K562 (cell line): Measurements from ENCODE around the gene SPATA13. TPM values are rescaled to one million over a fixed set of nuclear protein-coding genes. Genes with fewer than 3 reads are reported as not detected.

Experiments
- ATAC-seq: fragments of 200-7000 bp; cut with Tn5 transposase; 3 replicates; pipeline ENCODE4 v1.9.1; 2020; ENCODE audit warnings: moderate library complexity
- BruUV-seq: library from RNA; stranded (reverse); fragments of 400-500 nt; replicated peaks from 2 replicates; lab custom pipeline; 2021; lab: Mats Ljungman, UMichigan
- CTCF ChIA-PET: fragments of 300-600 bp; formaldehyde crosslinking; extraction: SDS; loops from one replicate; lab custom pipeline; 2021; ENCODE audit warnings: low intra/inter-chr PET ratio; lab: Yijun Ruan, JAX
- POLR2A ChIA-PET: fragments of 300-600, 350-650 bp; sonication (Branson Sonifier 250); formaldehyde crosslinking; extraction: SDS; loops from one replicate; lab custom pipeline; 2021; ENCODE audit warnings: antibody characterized with exemption, inconsistent platforms; lab: Yijun Ruan, JAX
- DNase-seq, 4 experiments: peaks; one replicate each; pipeline versions ENCODE4 v3.0.0 to v3.0.0-alpha.2; 2011 to 2018; ENCODE audit warnings: low spot score in 3 of 4, mixed read lengths in 3 of 4; ENCODE audit errors: extremely low read depth in 1 of 4
- FAIRE-seq: peaks from 2 replicates; lab custom pipeline; 2011; peaks lifted over from hg19 to GRCh38; lab: Jason Lieb, UNC
- H2AFZ ChIP-seq: 2 replicates; pipeline ENCODE4 v1.6.0; 2011; ENCODE audit warnings: low read depth, low read length, control low read depth, inconsistent platforms
- H3K27ac ChIP-seq: fragments of 200-600 bp; 3 replicates; pipeline ENCODE4 v1.8.0; 2011; ENCODE audit warnings: low read depth, mild to moderate bottlenecking, control low read depth, inconsistent platforms, low read length, moderate library complexity, mixed read lengths; ENCODE audit errors: extremely low read depth
- H3K27me3 ChIP-seq, 2 experiments: fragments of 300-600 bp in 1 of 2; 2 replicates in 1 of 2; 3 replicates in 1 of 2; pipeline versions ENCODE4 v1.6.0 to v1.8.0; 2011; ENCODE audit warnings: inconsistent platforms in 2 of 2, low read length in 2 of 2, mild to moderate bottlenecking in 1 of 2, mixed read lengths in 1 of 2, moderate library complexity in 1 of 2; ENCODE audit not compliant: control insufficient read depth in 2 of 2, insufficient read depth in 2 of 2
- H3K36me3 ChIP-seq: fragments of 300-600 bp; 3 replicates; pipeline ENCODE4 v1.8.0; 2011; ENCODE audit warnings: mild to moderate bottlenecking, low read length, inconsistent platforms; ENCODE audit not compliant: control insufficient read depth, insufficient read depth
- H3K4me1 ChIP-seq, 2 experiments: fragments of 200-600 bp in 1 of 2; replicated peaks in 1 of 2; 2 replicates in 1 of 2; 3 replicates in 1 of 2; pipeline versions ENCODE4 v1.5.1 to v1.8.0; 2011; ENCODE audit warnings: inconsistent platforms in 2 of 2, low read length in 2 of 2, mild to moderate bottlenecking in 1 of 2, mixed read lengths in 1 of 2, moderate library complexity in 1 of 2; ENCODE audit not compliant: control insufficient read depth in 2 of 2, insufficient read depth in 2 of 2
- H3K4me2 ChIP-seq: 2 replicates; pipeline ENCODE4 v1.6.1; 2011; ENCODE audit warnings: low read length, control low read depth, inconsistent platforms, mixed read lengths; ENCODE audit not compliant: insufficient read depth
- H3K4me3 ChIP-seq: fragments of 200-600 bp; sonication (generic), shearing (Covaris generic); 2 replicates; pipeline ENCODE4 v1.5.1; 2016; ENCODE audit warnings: control low read depth, inconsistent platforms
- H3K79me2 ChIP-seq: fragments of 200-600 bp; 3 replicates; pipeline ENCODE4 v1.8.0; 2011; ENCODE audit warnings: low read length, inconsistent platforms; ENCODE audit not compliant: control insufficient read depth, insufficient read depth
- H3K9ac ChIP-seq, 2 experiments: 2 replicates each; pipeline versions ENCODE4 v1.6.0 to v1.6.1; 2011; ENCODE audit warnings: low read depth in 2 of 2, low read length in 2 of 2, control low read depth in 1 of 2, inconsistent platforms in 1 of 2, mild to moderate bottlenecking in 1 of 2, mixed read lengths in 1 of 2; ENCODE audit not compliant: insufficient read depth in 1 of 2
- H3K9me1 ChIP-seq: one replicate; pipeline ENCODE4 v1.6.0; 2011; ENCODE audit warnings: inconsistent platforms, mild to moderate bottlenecking, low read length, moderate library complexity; ENCODE audit not compliant: control insufficient read depth, insufficient read depth
- H3K9me3 ChIP-seq: replicated peaks from 2 replicates; pipeline ENCODE4 v1.5.1; 2011; ENCODE audit warnings: low read depth, low read length, inconsistent platforms; ENCODE audit not compliant: control insufficient read depth, insufficient read depth
- H4K20me1 ChIP-seq: replicated peaks from 2 replicates; pipeline ENCODE4 v1.6.1; 2011; ENCODE audit warnings: low read length, inconsistent platforms, mixed read lengths; ENCODE audit not compliant: control insufficient read depth, insufficient read depth
- HDAC3 ChIP-seq: fragments of 450-650 bp; IDR thresholded peaks from 2 replicates; pipeline ENCODE4 v1.6.1; 2018; ENCODE audit warnings: borderline replicate concordance, mild to moderate bottlenecking, moderate library complexity; ENCODE audit not compliant: partially characterized antibody
- MNT ChIP-seq, 2 experiments: fragments of 450-650 bp; conservative IDR thresholded peaks; 2 replicates each; pipeline ENCODE4 v1.6.1; 2017; ENCODE audit warnings: mild to moderate bottlenecking in 2 of 2, moderate library complexity in 2 of 2
- RERE ChIP-seq: sonication (generic); formaldehyde crosslinking; IDR thresholded peaks from 2 replicates; pipeline ENCODE4 v1.8.0; 2023; ENCODE audit warnings: missing genetic modification reagents, mild to moderate bottlenecking, borderline replicate concordance
- TARDBP ChIP-seq: fragments of 450-650 bp; IDR thresholded peaks from 2 replicates; pipeline ENCODE4 v1.6.1; 2016
- TCFL5 ChIP-seq: fragments of 250-450 bp; sonication (Bioruptor Pico); conservative IDR thresholded peaks from 2 replicates; pipeline ENCODE4 v1.6.1; 2021; ENCODE audit warnings: mild to moderate bottlenecking, moderate library complexity, matching md5 sums
- XRCC4 ChIP-seq: IDR thresholded peaks from one replicate; pipeline ENCODE4 v1.6.1; 2011; ENCODE audit not compliant: insufficient read depth, insufficient read length; ENCODE audit errors: extremely low read depth
- YY1 ChIP-seq, 3 experiments: IDR thresholded peaks; 2 replicates each; pipeline ENCODE4 v1.6.1; 2011; ENCODE audit warnings: low read length in 2 of 3, mild to moderate bottlenecking in 2 of 3, moderate library complexity in 2 of 3, borderline replicate concordance in 1 of 3, control low read depth in 1 of 3, low read depth in 1 of 3; ENCODE audit not compliant: insufficient read depth in 3 of 3, insufficient replicate concordance in 2 of 3, control insufficient read depth in 1 of 3, insufficient read length in 1 of 3; ENCODE audit errors: extremely low read depth in 1 of 3
- ZNF395 ChIP-seq: fragments of 200-800 bp; sonication (Bioruptor generic); IDR thresholded peaks from 2 replicates; pipeline ENCODE4 v1.6.1; 2017; ENCODE audit warnings: missing genetic modification characterization, missing compliant biosample characterization
- WGBS: fragments of 100-300 bp; shearing (Covaris generic); methylation state at CpG from one replicate; pipeline ENCODE4 v1.1.6; 2016; ENCODE audit warnings: low coverage, mixed read lengths; ENCODE audit not compliant: insufficient coverage; ENCODE audit errors: missing lambda C conversion rate; 5-methylcytosine and 5-hydroxymethylcytosine counted together
- in situ Hi-C: fragments of 300-500 bp; cut with MboI; formaldehyde crosslinking; loops from 4 replicates; pipeline ENCODE4 v1.15.0; 2018; ENCODE audit warnings: inconsistent platforms, mixed read lengths
- intact Hi-C: fragments of 100-400 bp; cut with micrococcal nuclease; formaldehyde crosslinking; loops from 2 replicates; pipeline ENCODE4 v1.14.2; 2022
- polyA plus RNA-seq, 8 experiments: library from polyadenylated mRNA; depleted of rRNA in 4 of 8; stranded (reverse) in 5 of 8; unstranded in 3 of 8; fragments of >200 nt; fragmentation: Nextera tagmentation in 2 of 8; fragmentation: Illumina TruSeq in 1 of 8; extraction: Ambion mirVana in 2 of 8; extraction: Trizol in 1 of 8; gene quantifications; 2 replicates each; pipeline versions ENCODE4 v1.2.1 to v1.2.3, GENCODE V29; 2011 to 2014; ENCODE audit warnings: inconsistent platforms in 1 of 8, missing spikeins in 1 of 8
- total RNA-seq, 7 experiments: library from RNA; depleted of rRNA in 6 of 7; stranded (reverse); fragments of >200 nt in 6 of 7; fragmentation: Illumina TruSeq in 2 of 7; extraction: Trizol in 2 of 7; gene quantifications; 2 replicates each; pipeline versions ENCODE4 v1.2.1 to v1.2.3, GENCODE V29; 2011 to 2021; ENCODE audit warnings: low replicate concordance in 1 of 7

SPATA13 gene
- total and polyA plus RNA-seq, 9 of the 15 experiments (the other 6 are each of a cell fraction or from before 2014, with no cell fraction given) = 0.08 to 0.99 (median 0.21) TPM; not detected in 2

- Histone ChIP-seq H4K20me1 (no peaks in the 10 kb centered on the region), H2AFZ (no peak overlapping the region), H3K4me2 (no peak overlapping the region), H3K9me3 (no peaks in the 10 kb centered on the region), H3K27me3 (peaks cover 2 to 7% of the 10 kb centered on the region in 2 experiments; a peak in 4 of 5 replicates), H3K27ac (no peak overlapping the region), H3K36me3 (no peaks in the 10 kb centered on the region), H3K79me2 (no peaks in the 10 kb centered on the region), H3K9ac (no peak overlapping the region), H3K9me1 (no peaks in the 10 kb centered on the region), H3K4me1 (no peaks in the 10 kb centered on the region), H3K4me3 (no peak overlapping the region)
- in situ Hi-C loops (no loop called here), intact Hi-C loops (no loop called here)
- DNase-seq = no peak
- no peak for FAIRE-seq
- 3% methylated on average over 16 of the region's 25 CpGs for whole genome bisulfite sequencing
- CTCF ChIA-PET = no interaction called here
- no TSS peak for BruUV-seq
- POLR2A ChIA-PET = interaction anchor here (0.8 kb wide), 1 partner anchor 10 kb away, joined by 3 read pairs; no protein-coding TSS in a partner anchor
- ATAC-seq = no peak
- TF ChIP-seq HDAC3 (no peak), RERE (CRISPR knock-in tag) (no peak), TCFL5 (CRISPR knock-in tag) (no peak), XRCC4 (no peak), YY1 (IDR thresholded peaks at IDR 0.05; ENCODE audit: borderline replicate concordance in 1 of 3, control insufficient read depth in 1 of 3, extremely low read depth in 1 of 3, insufficient read depth in 3 of 3, insufficient read length in 1 of 3, insufficient replicate concordance in 2 of 3, low read depth in 1 of 3, low read length in 2 of 3) (no peak), TARDBP (no peak), ZNF395 (CRISPR knock-in tag) (no peak), MNT (conservative IDR thresholded peaks at IDR 0.05) (no peak)
Observed at GRCh38 chr13:24271601-24272451, 111.3 kb downstream of the SPATA13 start.
